K562 (cell line): ENCODE data around the gene GNAZ.

ENCODE experiments used
- CBFA2T2 ChIP-seq: fragments of 450-650 bp; conservative IDR thresholded peaks from 2 replicates; pipeline ENCODE4 v1.6.1; 2017; ENCODE audit warnings: mild to moderate bottlenecking
- CBFB ChIP-seq: sonication (generic); formaldehyde crosslinking; IDR thresholded peaks from 2 replicates; pipeline ENCODE4 v1.4.0; 2020; ENCODE audit warnings: mild to moderate bottlenecking, missing genetic modification reagents
- ZNF24 ChIP-seq: fragments of 450-650 bp; IDR thresholded peaks from 2 replicates; pipeline ENCODE4 v1.6.1; 2016
- ZNF384 ChIP-seq: IDR thresholded peaks from 2 replicates; pipeline ENCODE4 v1.6.1; 2012; ENCODE audit warnings: low read depth, low read length, improper control_type of control experiment
- TF ChIP-seq, protein P1 (sequence below): fragments of 450-650 bp; conservative IDR thresholded peaks from 2 replicates; pipeline ENCODE4 v1.6.1; 2016; ENCODE audit warnings: missing genetic modification characterization, low read depth, mild to moderate bottlenecking, missing compliant biosample characterization, moderate library complexity
- TF ChIP-seq, protein P2 (sequence below): sonication (generic); formaldehyde crosslinking; IDR thresholded peaks from 2 replicates; pipeline ENCODE4 v1.5.0; 2020; ENCODE audit warnings: missing genetic modification reagents
- TF ChIP-seq, protein P3 (sequence below), 3 experiments: IDR thresholded peaks in 2 of 3; conservative IDR thresholded peaks in 1 of 3; 2 replicates each; pipeline ENCODE4 v1.5.1; 2011 to 2012; ENCODE audit warnings: low read length in 3 of 3, mild to moderate bottlenecking in 3 of 3, control low read depth in 2 of 3, improper control_type of control experiment in 1 of 3, inconsistent platforms in 1 of 3, low read depth in 1 of 3, mixed read lengths in 1 of 3, moderate library complexity in 1 of 3; ENCODE audit not compliant: insufficient read depth in 2 of 3
- TF ChIP-seq, protein P4 (sequence below): fragments of 450-650 bp; formaldehyde crosslinking; IDR thresholded peaks from 2 replicates; pipeline ENCODE4 v1.4.0; 2020; ENCODE audit warnings: mild to moderate bottlenecking, moderate library complexity

DNA sequence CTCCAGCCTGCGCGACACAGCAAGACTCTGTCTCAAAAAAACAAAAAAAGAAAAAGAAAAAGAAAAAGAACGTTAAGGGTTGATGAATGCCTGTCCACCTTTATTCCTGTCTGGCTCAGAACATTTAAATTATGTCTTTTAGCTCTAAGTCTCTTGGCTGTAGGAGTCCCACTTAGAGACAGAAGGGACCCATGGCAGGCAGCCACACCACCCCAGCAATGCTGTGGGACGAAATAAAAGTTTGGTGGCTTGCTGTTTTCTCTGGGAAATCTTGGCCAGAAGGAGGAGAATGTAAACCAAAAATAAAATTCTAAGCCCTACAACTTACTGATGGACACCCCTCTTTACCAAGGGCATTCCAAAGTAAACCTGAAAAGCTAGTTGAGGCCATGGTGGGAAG, 38.9 kb upstream of the GNAZ start:
- TF ChIP-seq CBFB (CRISPR knock-in tag), result no peak
- TF ChIP-seq ZNF384, result no peak
- TF ChIP-seq, protein P1, sequence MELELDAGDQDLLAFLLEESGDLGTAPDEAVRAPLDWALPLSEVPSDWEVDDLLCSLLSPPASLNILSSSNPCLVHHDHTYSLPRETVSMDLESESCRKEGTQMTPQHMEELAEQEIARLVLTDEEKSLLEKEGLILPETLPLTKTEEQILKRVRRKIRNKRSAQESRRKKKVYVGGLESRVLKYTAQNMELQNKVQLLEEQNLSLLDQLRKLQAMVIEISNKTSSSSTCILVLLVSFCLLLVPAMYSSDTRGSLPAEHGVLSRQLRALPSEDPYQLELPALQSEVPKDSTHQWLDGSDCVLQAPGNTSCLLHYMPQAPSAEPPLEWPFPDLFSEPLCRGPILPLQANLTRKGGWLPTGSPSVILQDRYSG (tag), result no peak
- TF ChIP-seq CBFA2T2, result no peak
- TF ChIP-seq, protein P2, sequence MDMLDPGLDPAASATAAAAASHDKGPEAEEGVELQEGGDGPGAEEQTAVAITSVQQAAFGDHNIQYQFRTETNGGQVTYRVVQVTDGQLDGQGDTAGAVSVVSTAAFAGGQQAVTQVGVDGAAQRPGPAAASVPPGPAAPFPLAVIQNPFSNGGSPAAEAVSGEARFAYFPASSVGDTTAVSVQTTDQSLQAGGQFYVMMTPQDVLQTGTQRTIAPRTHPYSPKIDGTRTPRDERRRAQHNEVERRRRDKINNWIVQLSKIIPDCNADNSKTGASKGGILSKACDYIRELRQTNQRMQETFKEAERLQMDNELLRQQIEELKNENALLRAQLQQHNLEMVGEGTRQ, result no peak
- TF ChIP-seq, protein P3, sequence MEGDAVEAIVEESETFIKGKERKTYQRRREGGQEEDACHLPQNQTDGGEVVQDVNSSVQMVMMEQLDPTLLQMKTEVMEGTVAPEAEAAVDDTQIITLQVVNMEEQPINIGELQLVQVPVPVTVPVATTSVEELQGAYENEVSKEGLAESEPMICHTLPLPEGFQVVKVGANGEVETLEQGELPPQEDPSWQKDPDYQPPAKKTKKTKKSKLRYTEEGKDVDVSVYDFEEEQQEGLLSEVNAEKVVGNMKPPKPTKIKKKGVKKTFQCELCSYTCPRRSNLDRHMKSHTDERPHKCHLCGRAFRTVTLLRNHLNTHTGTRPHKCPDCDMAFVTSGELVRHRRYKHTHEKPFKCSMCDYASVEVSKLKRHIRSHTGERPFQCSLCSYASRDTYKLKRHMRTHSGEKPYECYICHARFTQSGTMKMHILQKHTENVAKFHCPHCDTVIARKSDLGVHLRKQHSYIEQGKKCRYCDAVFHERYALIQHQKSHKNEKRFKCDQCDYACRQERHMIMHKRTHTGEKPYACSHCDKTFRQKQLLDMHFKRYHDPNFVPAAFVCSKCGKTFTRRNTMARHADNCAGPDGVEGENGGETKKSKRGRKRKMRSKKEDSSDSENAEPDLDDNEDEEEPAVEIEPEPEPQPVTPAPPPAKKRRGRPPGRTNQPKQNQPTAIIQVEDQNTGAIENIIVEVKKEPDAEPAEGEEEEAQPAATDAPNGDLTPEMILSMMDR (IDR thresholded peaks at IDR 0.05 in 2 of 3, conservative IDR thresholded peaks at IDR 0.05 in 1 of 3; ENCODE audit: insufficient read depth in 2 of 3, low read depth in 1 of 3, low read length in 3 of 3), result no peak
- no peak for TF ChIP-seq ZNF24
- TF ChIP-seq, protein P4, sequence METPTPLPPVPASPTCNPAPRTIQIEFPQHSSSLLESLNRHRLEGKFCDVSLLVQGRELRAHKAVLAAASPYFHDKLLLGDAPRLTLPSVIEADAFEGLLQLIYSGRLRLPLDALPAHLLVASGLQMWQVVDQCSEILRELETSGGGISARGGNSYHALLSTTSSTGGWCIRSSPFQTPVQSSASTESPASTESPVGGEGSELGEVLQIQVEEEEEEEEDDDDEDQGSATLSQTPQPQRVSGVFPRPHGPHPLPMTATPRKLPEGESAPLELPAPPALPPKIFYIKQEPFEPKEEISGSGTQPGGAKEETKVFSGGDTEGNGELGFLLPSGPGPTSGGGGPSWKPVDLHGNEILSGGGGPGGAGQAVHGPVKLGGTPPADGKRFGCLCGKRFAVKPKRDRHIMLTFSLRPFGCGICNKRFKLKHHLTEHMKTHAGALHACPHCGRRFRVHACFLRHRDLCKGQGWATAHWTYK, result no peak
